ENCODE measurements around the gene OTOS. TPM values are rescaled to one million over a fixed set of nuclear protein-coding genes. Genes with fewer than 3 reads are reported as not detected.

OTOS gene
- total RNA-seq, 1 experiment from 2014 or later, result not detected

GRCh38 chr2:240159251-240159839 lies 18.9 kb upstream of the OTOS start:
- ChIA-PET POLR2A (ENCODE audit: low non-redundant PET) (no interaction called here), CTCF (interaction anchor here (0.6 kb wide), 1 partner anchor 99 kb away, joined by 4 read pairs; no protein-coding TSS in a partner anchor)
- intact Hi-C loops (cut with micrococcal nuclease; ENCODE audit: unreplicated experiment), result no loop called here
- no peak overlapping the region for H3K27ac ChIP-seq (ENCODE audit: low read depth, low read length, poor library complexity, severe bottlenecking)
- H3K4me3 ChIP-seq (ENCODE audit: low read depth, low read length, poor library complexity, severe bottlenecking), result no peak overlapping the region
- no peak for TF ChIP-seq CTCF (conservative IDR thresholded peaks at IDR 0.05; ENCODE audit: low read depth, low read length)
- no peak for TF ChIP-seq EZH2 (IDR thresholded peaks at IDR 0.05; ENCODE audit: borderline replicate concordance, low read depth, low read length, poor library complexity, severe bottlenecking)
- H3K4me1 ChIP-seq (ENCODE audit: insufficient read depth, low read length, poor library complexity, severe bottlenecking), result no peaks in the 10 kb centered on the region
- H3K36me3 ChIP-seq (ENCODE audit: insufficient read depth, low read length, poor library complexity, severe bottlenecking), result no peaks in the 10 kb centered on the region
- no TSS peak for BruUV-seq (replicated peaks)
- no peak for DNase-seq (ENCODE audit: low spot score)
- no peaks in the 10 kb centered on the region for H3K27me3 ChIP-seq (replicated peaks; ENCODE audit: insufficient read depth, low read depth, low read length, poor library complexity)
- no peaks in the 10 kb centered on the region for H3K9me3 ChIP-seq (ENCODE audit: low read depth, low read length, poor library complexity, severe bottlenecking)

- DNase-seq (ENCODE audit: low spot score), result no peak
- TF ChIP-seq EZH2 (IDR thresholded peaks at IDR 0.05; ENCODE audit: borderline replicate concordance, low read depth, low read length, poor library complexity, severe bottlenecking) (no peak), CTCF (conservative IDR thresholded peaks at IDR 0.05; ENCODE audit: low read depth, low read length) (no peak)
- intact Hi-C loops (cut with micrococcal nuclease; ENCODE audit: unreplicated experiment), result no loop called here
- no TSS peak for BruUV-seq (replicated peaks)
- no peaks in the 10 kb centered on the region for H3K9me3 ChIP-seq (ENCODE audit: low read depth, low read length, poor library complexity, severe bottlenecking)
- H3K27ac ChIP-seq (ENCODE audit: low read depth, low read length, poor library complexity, severe bottlenecking), result no peak overlapping the region
- ChIA-PET POLR2A (ENCODE audit: low non-redundant PET) (no interaction called here), CTCF (no interaction called here)
- H3K4me3 ChIP-seq (ENCODE audit: low read depth, low read length, poor library complexity, severe bottlenecking), result no peak overlapping the region
- no peaks in the 10 kb centered on the region for H3K36me3 ChIP-seq (ENCODE audit: insufficient read depth, low read length, poor library complexity, severe bottlenecking)
- no peaks in the 10 kb centered on the region for H3K4me1 ChIP-seq (ENCODE audit: insufficient read depth, low read length, poor library complexity, severe bottlenecking)
- H3K27me3 ChIP-seq (replicated peaks; ENCODE audit: insufficient read depth, low read depth, low read length, poor library complexity), result peaks cover 7% of the 10 kb centered on the region
These were observed 16.7 kb upstream of the OTOS start for GRCh38 chr2:240157147-240157470.

GRCh38 chr2:240156435-240157146 lies 16.1 kb upstream of the OTOS start:
- no peak overlapping the region for H3K4me3 ChIP-seq (ENCODE audit: low read depth, low read length, poor library complexity, severe bottlenecking)
- no peaks in the 10 kb centered on the region for H3K4me1 ChIP-seq (ENCODE audit: insufficient read depth, low read length, poor library complexity, severe bottlenecking)
- no peak for DNase-seq (ENCODE audit: low spot score)
- H3K9me3 ChIP-seq (ENCODE audit: low read depth, low read length, poor library complexity, severe bottlenecking), result no peaks in the 10 kb centered on the region
- no peaks in the 10 kb centered on the region for H3K36me3 ChIP-seq (ENCODE audit: insufficient read depth, low read length, poor library complexity, severe bottlenecking)
- no TSS peak for BruUV-seq (replicated peaks)
- no peak overlapping the region for H3K27ac ChIP-seq (ENCODE audit: low read depth, low read length, poor library complexity, severe bottlenecking)
- intact Hi-C loops (cut with micrococcal nuclease; ENCODE audit: unreplicated experiment), result no loop called here
- CTCF ChIA-PET, result no interaction called here
- no peak for TF ChIP-seq EZH2 (IDR thresholded peaks at IDR 0.05; ENCODE audit: borderline replicate concordance, low read depth, low read length, poor library complexity, severe bottlenecking)
- no peak for TF ChIP-seq CTCF (conservative IDR thresholded peaks at IDR 0.05; ENCODE audit: low read depth, low read length)
- peaks cover 12% of the 10 kb centered on the region for H3K27me3 ChIP-seq (replicated peaks; ENCODE audit: insufficient read depth, low read depth, low read length, poor library complexity)
- POLR2A ChIA-PET (ENCODE audit: low non-redundant PET), result no interaction called here

All from A673 (cell line).